Tibial nerve (tissue), 4 donors: ENCODE results near the gene CHMP5.

ENCODE experiments used
- EP300 ChIP-seq, 2 donors: sonication (generic); formaldehyde crosslinking; IDR thresholded peaks; one replicate each; pipeline ENCODE4 v1.6.1; 2017; ENCODE audit warnings: antibody characterized with exemption in 2 of 2, mild to moderate bottlenecking in 1 of 2
- POLR2A ChIP-seq, 2 donors: fragments of 450-650 bp; IDR thresholded peaks; one replicate each; pipeline ENCODE4 v1.6.1; 2017; ENCODE audit warnings: antibody characterized with exemption in 2 of 2, mild to moderate bottlenecking in 2 of 2, moderate library complexity in 2 of 2
- TF ChIP-seq, protein P1 (sequence below), 5 experiments: fragments of 200-600 bp in 3 of 5; fragments of 450-650 bp in 2 of 5; sonication (generic) in 3 of 5; IDR thresholded peaks; one replicate each; pipeline ENCODE4 v1.5.1; 2016 to 2019; ENCODE audit warnings: antibody characterized with exemption in 5 of 5, mild to moderate bottlenecking in 3 of 5, moderate library complexity in 2 of 5

DNA sequence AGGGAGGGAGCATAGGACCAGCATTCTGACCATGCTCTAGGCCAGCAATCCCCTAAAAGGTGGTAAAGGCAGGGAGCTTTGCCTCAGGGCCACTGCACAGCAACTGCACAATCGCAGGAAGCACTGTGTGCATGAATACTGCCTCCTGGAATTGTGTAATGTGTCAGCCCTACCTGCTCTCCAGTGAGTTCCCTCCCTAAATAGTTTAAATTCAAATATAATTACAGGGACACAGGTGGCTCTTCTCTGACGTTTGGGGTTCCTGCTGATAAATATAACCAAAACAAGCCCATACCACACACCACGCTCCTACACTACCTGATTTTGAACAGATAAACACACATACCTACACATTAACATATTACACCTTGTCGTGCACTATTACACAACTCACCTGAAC lies 9.4 kb upstream of the CHMP5 start:
- TF ChIP-seq, protein P1, sequence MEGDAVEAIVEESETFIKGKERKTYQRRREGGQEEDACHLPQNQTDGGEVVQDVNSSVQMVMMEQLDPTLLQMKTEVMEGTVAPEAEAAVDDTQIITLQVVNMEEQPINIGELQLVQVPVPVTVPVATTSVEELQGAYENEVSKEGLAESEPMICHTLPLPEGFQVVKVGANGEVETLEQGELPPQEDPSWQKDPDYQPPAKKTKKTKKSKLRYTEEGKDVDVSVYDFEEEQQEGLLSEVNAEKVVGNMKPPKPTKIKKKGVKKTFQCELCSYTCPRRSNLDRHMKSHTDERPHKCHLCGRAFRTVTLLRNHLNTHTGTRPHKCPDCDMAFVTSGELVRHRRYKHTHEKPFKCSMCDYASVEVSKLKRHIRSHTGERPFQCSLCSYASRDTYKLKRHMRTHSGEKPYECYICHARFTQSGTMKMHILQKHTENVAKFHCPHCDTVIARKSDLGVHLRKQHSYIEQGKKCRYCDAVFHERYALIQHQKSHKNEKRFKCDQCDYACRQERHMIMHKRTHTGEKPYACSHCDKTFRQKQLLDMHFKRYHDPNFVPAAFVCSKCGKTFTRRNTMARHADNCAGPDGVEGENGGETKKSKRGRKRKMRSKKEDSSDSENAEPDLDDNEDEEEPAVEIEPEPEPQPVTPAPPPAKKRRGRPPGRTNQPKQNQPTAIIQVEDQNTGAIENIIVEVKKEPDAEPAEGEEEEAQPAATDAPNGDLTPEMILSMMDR (IDR thresholded peaks at IDR 0.05), result no peak
- TF ChIP-seq POLR2A (IDR thresholded peaks at IDR 0.05) (no peak), EP300 (IDR thresholded peaks at IDR 0.05) (no peak)
